ENCODE data around the gene TCN2.

DNA sequence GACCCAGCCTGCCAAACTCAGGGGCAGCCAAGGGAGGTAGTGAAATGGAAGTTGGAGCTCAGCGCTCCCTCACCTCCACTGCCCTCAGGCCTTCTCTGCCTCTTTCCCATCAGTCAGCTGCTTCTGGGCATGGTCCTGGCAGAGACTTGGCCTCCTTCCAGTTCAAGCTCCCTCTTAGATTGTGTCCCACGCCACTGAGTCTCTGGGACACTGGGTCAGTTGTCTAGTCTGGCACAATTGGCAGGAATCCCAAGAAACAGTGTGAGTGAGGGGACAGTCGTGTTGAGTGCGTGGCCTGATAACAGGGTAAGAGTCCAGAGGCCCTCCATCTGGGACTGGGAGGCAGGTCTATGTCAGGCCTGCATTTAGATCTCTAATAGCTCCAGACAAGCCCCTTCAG, 21.5 kb downstream of the TCN2 start:
- TF ChIP-seq, protein P1, sequence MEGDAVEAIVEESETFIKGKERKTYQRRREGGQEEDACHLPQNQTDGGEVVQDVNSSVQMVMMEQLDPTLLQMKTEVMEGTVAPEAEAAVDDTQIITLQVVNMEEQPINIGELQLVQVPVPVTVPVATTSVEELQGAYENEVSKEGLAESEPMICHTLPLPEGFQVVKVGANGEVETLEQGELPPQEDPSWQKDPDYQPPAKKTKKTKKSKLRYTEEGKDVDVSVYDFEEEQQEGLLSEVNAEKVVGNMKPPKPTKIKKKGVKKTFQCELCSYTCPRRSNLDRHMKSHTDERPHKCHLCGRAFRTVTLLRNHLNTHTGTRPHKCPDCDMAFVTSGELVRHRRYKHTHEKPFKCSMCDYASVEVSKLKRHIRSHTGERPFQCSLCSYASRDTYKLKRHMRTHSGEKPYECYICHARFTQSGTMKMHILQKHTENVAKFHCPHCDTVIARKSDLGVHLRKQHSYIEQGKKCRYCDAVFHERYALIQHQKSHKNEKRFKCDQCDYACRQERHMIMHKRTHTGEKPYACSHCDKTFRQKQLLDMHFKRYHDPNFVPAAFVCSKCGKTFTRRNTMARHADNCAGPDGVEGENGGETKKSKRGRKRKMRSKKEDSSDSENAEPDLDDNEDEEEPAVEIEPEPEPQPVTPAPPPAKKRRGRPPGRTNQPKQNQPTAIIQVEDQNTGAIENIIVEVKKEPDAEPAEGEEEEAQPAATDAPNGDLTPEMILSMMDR (conservative IDR thresholded peaks at IDR 0.05 in 1 of 2, IDR thresholded peaks at IDR 0.05 in 1 of 2; ENCODE audit: low read depth in 1 of 2, low read length in 2 of 2): no peak
- TF ChIP-seq EZH2 (IDR thresholded peaks at IDR 0.05; ENCODE audit: low read length, missing control alignments): no peak
